Measurements from ENCODE around the gene IPO8. TPM values are rescaled to one million over a fixed set of nuclear protein-coding genes. Genes with fewer than 3 reads are reported as not detected.

Gene IPO8
- total and polyA plus RNA-seq, 12 donors: 7.3 to 30.7 (median 23.8) TPM

DNA sequence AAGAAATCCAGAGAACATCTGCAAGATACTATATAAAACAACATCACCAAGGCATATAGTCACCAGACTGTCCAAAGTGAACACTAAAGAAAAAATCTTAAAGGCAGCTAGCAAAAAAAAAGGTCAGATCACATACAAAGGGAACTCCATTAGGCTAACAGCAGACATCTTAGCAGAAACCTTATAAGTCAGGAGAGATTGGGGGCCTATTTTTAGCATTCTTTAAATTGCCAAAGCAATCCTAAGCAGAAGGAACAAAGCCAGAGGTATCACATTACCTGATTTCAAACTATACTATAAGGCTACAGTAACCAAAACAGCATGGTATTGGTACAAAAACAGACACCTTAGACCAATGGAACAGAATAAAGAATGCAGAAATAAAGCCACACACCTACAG, 92.5 kb downstream of the IPO8 start:
- no peak overlapping the region for H3K4me3 ChIP-seq
- TF ChIP-seq, protein P1, sequence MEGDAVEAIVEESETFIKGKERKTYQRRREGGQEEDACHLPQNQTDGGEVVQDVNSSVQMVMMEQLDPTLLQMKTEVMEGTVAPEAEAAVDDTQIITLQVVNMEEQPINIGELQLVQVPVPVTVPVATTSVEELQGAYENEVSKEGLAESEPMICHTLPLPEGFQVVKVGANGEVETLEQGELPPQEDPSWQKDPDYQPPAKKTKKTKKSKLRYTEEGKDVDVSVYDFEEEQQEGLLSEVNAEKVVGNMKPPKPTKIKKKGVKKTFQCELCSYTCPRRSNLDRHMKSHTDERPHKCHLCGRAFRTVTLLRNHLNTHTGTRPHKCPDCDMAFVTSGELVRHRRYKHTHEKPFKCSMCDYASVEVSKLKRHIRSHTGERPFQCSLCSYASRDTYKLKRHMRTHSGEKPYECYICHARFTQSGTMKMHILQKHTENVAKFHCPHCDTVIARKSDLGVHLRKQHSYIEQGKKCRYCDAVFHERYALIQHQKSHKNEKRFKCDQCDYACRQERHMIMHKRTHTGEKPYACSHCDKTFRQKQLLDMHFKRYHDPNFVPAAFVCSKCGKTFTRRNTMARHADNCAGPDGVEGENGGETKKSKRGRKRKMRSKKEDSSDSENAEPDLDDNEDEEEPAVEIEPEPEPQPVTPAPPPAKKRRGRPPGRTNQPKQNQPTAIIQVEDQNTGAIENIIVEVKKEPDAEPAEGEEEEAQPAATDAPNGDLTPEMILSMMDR (IDR thresholded peaks at IDR 0.05): no peak
- no peaks in the 10 kb centered on the region for H3K36me3 ChIP-seq
- no peak overlapping the region for H3K27ac ChIP-seq
- H3K9me3 ChIP-seq: peaks cover 0 to 39% (median 7%) of the 10 kb centered on the region in 11 donors
- ATAC-seq (no peak), DNase-seq (no peak)
- no peaks in the 10 kb centered on the region for H3K4me1 ChIP-seq
- intact Hi-C loops (cut with DNase I): no loop called here
- H3K27me3 ChIP-seq: no peaks in the 10 kb centered on the region

DNA sequence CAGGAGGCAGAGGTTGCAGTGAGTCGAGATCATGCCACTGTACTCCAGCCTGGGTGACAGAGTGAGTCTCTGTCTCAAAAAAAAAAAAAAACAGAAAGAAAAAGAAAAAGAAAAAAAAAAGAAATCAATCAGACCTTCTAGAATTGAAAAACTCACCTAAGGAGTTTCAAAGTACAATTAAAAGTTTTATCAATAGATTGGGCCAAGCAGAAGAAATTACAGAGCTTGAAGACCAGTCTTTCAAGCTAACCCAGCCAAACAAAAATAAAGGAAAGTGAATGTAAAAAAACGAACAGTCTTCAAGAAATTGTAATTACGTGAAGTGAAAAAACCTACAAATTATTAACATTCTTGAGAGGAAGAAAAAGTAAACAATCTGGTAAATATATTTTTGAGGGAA, 93.0 kb downstream of the IPO8 start:
- no peaks in the 10 kb centered on the region for H3K4me1 ChIP-seq
- 95 to 96% methylated on average over 3 of the region's 3 CpGs for WGBS, 2 donors
- H3K9me3 ChIP-seq: peaks cover 0 to 34% (median 7%) of the 10 kb centered on the region in 11 donors
- intact Hi-C loops (cut with DNase I): no loop called here
- TF ChIP-seq, protein P1 (IDR thresholded peaks at IDR 0.05): no peak
- H3K27ac ChIP-seq: no peak overlapping the region
- no peaks in the 10 kb centered on the region for H3K36me3 ChIP-seq
- no peaks in the 10 kb centered on the region for H3K27me3 ChIP-seq
- no peak for DNase-seq
- H3K4me3 ChIP-seq: no peak overlapping the region
- ATAC-seq: no peak

DNA sequence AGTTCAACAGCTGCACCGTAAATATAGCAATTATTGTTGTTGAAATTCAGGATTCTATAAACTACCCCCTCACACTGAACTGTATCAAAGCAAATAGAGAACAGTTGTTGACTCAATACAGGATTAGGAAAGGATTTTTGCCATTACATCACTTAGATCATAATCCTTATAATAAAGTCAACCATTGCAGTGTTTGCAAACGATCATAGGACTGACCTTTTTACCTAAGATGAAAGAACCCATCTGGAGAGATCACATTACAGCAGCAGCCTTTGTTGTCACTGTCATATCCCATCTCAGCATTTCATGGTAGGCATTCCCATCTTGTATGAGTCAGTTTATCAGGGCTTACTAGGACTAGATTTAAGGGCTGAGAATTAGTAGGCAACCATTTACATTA, 96.1 kb downstream of the IPO8 start:
- TF ChIP-seq, protein P1 (IDR thresholded peaks at IDR 0.05): no peak
- no peak for DNase-seq
- no peaks in the 10 kb centered on the region for H3K4me1 ChIP-seq
- peaks cover 0 to 3% (median 0%) of the 10 kb centered on the region in 9 donors for H3K36me3 ChIP-seq
- WGBS, 2 donors: 61 to 67% methylated on average over 2 of the region's 2 CpGs
- H3K4me3 ChIP-seq: no peak overlapping the region
- intact Hi-C loops (cut with DNase I): no loop called here
- H3K9me3 ChIP-seq: peaks cover 0 to 34% (median 7%) of the 10 kb centered on the region in 11 donors
- H3K27ac ChIP-seq: no peak overlapping the region
- no peak for ATAC-seq
- H3K27me3 ChIP-seq: no peaks in the 10 kb centered on the region

DNA sequence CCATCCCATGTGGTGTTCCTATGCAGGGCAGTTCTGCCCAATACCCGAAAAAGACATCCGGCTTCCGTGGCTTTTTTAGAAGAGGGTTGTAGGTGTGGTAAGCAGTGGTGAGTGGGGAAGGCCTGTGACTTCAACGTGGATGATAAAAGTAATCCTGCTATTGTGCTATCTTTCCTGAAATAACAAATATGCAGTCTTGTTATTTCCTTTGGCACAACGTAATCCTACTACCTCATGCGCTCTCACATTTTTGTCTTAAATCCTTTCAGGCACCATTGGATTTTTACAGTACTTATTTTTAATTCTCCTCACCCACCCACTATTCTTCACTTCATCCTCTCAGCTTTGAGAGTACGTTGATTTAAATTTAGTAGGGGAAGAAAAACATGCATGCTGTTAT, 96.8 kb downstream of the IPO8 start:
- DNase-seq (no peak), ATAC-seq (no peak)
- Histone ChIP-seq H3K27me3 (no peaks in the 10 kb centered on the region), H3K9me3 (peaks cover 0 to 32% (median 7%) of the 10 kb centered on the region in 11 donors), H3K36me3 (peaks cover 0 to 3% (median 0%) of the 10 kb centered on the region in 9 donors), H3K4me1 (no peaks in the 10 kb centered on the region), H3K4me3 (no peak overlapping the region), H3K27ac (no peak overlapping the region)
- WGBS, 2 donors: 64 to 67% methylated on average over 7 of the region's 7 CpGs
- TF ChIP-seq, protein P1 (IDR thresholded peaks at IDR 0.05): no peak
- intact Hi-C loops (cut with DNase I): no loop called here

Measured in heart right ventricle (tissue), 16 donors.